ENCODE data around the gene MED12L. TPM values are rescaled to one million over a fixed set of nuclear protein-coding genes. Genes with fewer than 3 reads are reported as not detected.

The MED12L gene
- total RNA-seq, 1 experiment from 2014 or later, result 0.29 TPM

DNA sequence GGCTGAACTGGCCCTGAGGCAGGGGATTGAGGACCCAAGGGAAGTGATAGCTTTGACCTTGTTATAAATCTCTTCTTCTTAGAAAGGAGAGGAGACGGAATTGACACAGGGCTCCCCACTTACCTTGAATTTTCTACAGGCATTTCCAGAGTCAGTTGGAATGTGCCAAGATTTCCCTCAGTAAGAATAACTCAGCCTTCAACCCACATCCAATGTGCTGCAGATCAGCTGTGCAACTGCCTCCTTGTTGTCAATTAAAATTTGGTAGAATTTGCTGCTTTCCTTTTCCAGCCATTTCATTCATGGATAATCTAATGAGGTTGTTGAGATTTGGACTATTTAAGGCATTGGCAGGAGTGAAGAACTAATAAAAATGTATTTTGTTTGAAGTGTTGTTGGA, 14.6 kb downstream of the MED12L start:
- Histone ChIP-seq H3K27ac (no peak overlapping the region), H3K36me3 (no peaks in the 10 kb centered on the region), H3K4me3 (no peak overlapping the region), H3K4me1 (replicated peaks) (no peaks in the 10 kb centered on the region), H3K9me3 (replicated peaks) (no peaks in the 10 kb centered on the region), H3K27me3 (replicated peaks) (peaks cover 10% of the 10 kb centered on the region)
- no peak for DNase-seq (ENCODE audit: low read depth in 1 of 2, low spot score in 2 of 2)

- H3K4me3 ChIP-seq, result no peak overlapping the region
- no peaks in the 10 kb centered on the region for H3K36me3 ChIP-seq
- no peaks in the 10 kb centered on the region for H3K4me1 ChIP-seq (replicated peaks)
- no peak for DNase-seq (ENCODE audit: low read depth in 1 of 2, low spot score in 2 of 2)
- H3K9me3 ChIP-seq (replicated peaks), result no peaks in the 10 kb centered on the region
- H3K27me3 ChIP-seq (replicated peaks), result peaks cover 10% of the 10 kb centered on the region
- no peak overlapping the region for H3K27ac ChIP-seq
Measured at GRCh38 chr3:151101270-151101969, 16.0 kb downstream of the MED12L start.

GRCh38 chr3:151106311-151106710, 20.8 kb downstream of the MED12L start:
- Histone ChIP-seq H3K9me3 (replicated peaks) (no peaks in the 10 kb centered on the region), H3K4me1 (replicated peaks) (no peaks in the 10 kb centered on the region), H3K4me3 (no peak overlapping the region), H3K27ac (no peak overlapping the region), H3K27me3 (replicated peaks) (peaks cover 5% of the 10 kb centered on the region; the same call in 1 of the 2 replicates), H3K36me3 (no peaks in the 10 kb centered on the region)
- DNase-seq (ENCODE audit: low read depth in 1 of 2, low spot score in 2 of 2), result no peak

- peaks cover 5% of the 10 kb centered on the region; the same call in 1 of the 2 replicates for H3K27me3 ChIP-seq (replicated peaks)
- H3K4me3 ChIP-seq, result no peak overlapping the region
- H3K36me3 ChIP-seq, result no peaks in the 10 kb centered on the region
- H3K27ac ChIP-seq, result no peak overlapping the region
- no peaks in the 10 kb centered on the region for H3K4me1 ChIP-seq (replicated peaks)
- no peak for DNase-seq (ENCODE audit: low read depth in 1 of 2, low spot score in 2 of 2)
- no peaks in the 10 kb centered on the region for H3K9me3 ChIP-seq (replicated peaks)
Measured at GRCh38 chr3:151107177-151107576, 21.7 kb downstream of the MED12L start.

DNA sequence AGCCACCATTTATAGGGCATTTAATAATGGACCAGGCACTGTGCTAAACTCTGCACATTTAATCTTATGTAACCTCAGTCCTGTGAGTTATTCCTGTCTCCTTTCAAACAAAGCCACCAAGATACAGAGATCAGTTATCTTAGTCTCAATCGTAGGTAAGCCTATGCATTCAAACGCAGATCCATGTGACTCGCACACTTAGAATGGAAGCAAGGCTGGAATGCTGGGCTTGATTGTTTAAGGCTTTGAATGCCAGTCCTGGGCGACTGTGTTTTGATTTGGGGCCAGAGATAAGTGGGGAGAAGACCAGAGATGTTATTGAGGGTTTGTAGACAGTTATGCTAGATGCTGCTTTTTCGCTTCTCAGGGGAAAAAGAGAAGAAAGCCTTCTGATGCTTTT, 22.2 kb downstream of the MED12L start:
- Histone ChIP-seq H3K4me1 (replicated peaks) (no peaks in the 10 kb centered on the region), H3K4me3 (no peak overlapping the region), H3K36me3 (no peaks in the 10 kb centered on the region), H3K27ac (no peak overlapping the region), H3K9me3 (replicated peaks) (no peaks in the 10 kb centered on the region), H3K27me3 (replicated peaks) (peaks cover 5% of the 10 kb centered on the region; the same call in 1 of the 2 replicates)
- no peak for DNase-seq (ENCODE audit: low read depth in 1 of 2, low spot score in 2 of 2)

GRCh38 chr3:151109286-151109800, 23.9 kb downstream of the MED12L start:
- H3K36me3 ChIP-seq, result no peaks in the 10 kb centered on the region
- no peak overlapping the region for H3K27ac ChIP-seq
- no peak for DNase-seq (ENCODE audit: low read depth in 1 of 2, low spot score in 2 of 2)
- H3K9me3 ChIP-seq (replicated peaks), result no peaks in the 10 kb centered on the region
- H3K27me3 ChIP-seq (replicated peaks), result no peaks in the 10 kb centered on the region; the same call in 1 of the 2 replicates
- H3K4me3 ChIP-seq, result no peak overlapping the region
- no peaks in the 10 kb centered on the region for H3K4me1 ChIP-seq (replicated peaks)

DNA sequence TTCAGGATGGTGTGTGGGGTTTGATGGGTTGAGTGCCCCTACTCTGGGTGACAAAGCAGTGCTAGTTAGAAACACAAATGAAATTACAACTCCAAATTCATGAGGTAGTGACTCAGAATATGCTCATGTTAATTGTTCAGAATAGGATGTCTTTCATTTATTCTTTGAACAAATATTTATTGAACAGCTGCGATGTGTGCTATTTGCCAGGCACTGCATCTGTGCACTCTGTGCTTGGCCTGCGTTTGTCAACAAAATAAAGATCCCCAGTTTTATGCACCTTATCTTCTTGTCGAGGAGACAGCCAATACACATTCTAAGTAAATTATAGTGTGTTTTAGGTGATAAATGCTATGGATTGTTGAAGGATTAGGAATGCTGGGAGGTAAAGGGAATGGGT, 27.3 kb downstream of the MED12L start:
- Histone ChIP-seq H3K36me3 (no peaks in the 10 kb centered on the region), H3K9me3 (replicated peaks) (no peaks in the 10 kb centered on the region), H3K4me3 (no peak overlapping the region), H3K4me1 (replicated peaks) (no peaks in the 10 kb centered on the region), H3K27ac (no peak overlapping the region), H3K27me3 (replicated peaks) (no peaks in the 10 kb centered on the region)
- no peak for DNase-seq (ENCODE audit: low read depth in 1 of 2, low spot score in 2 of 2)

DNA sequence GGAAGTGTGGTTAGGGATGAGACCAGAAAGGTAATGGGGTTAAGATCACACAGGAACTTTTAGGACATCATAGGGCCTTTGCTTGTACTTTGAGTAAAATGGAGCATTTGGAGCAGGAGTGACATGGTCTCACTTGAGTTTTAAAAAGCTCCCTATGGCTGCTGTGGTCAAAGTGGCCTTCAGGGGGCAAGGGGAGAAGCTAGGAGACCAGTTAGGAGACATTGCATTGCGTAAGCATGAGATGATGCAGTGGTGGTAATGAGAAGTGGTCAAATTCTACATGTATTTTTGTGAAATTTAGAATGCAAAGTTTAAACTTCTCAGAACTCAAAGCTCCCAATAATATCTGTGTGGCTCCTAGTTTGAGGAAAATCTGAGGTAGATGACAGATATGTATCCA, 27.9 kb downstream of the MED12L start:
- no peaks in the 10 kb centered on the region for H3K9me3 ChIP-seq (replicated peaks)
- no peak overlapping the region for H3K4me3 ChIP-seq
- no peak overlapping the region for H3K27ac ChIP-seq
- no peaks in the 10 kb centered on the region for H3K27me3 ChIP-seq (replicated peaks)
- no peaks in the 10 kb centered on the region for H3K4me1 ChIP-seq (replicated peaks)
- no peak for DNase-seq (ENCODE audit: low read depth in 1 of 2, low spot score in 2 of 2)
- no peaks in the 10 kb centered on the region for H3K36me3 ChIP-seq

- Histone ChIP-seq H3K36me3 (no peaks in the 10 kb centered on the region), H3K4me1 (replicated peaks) (no peaks in the 10 kb centered on the region), H3K27me3 (replicated peaks) (no peaks in the 10 kb centered on the region), H3K4me3 (no peak overlapping the region), H3K9me3 (replicated peaks) (no peaks in the 10 kb centered on the region), H3K27ac (no peak overlapping the region)
- DNase-seq (ENCODE audit: low read depth in 1 of 2, low spot score in 2 of 2), result no peak
Measured at GRCh38 chr3:151117047-151117446, 31.6 kb downstream of the MED12L start.

GRCh38 chr3:151119188-151119587, 33.7 kb downstream of the MED12L start:
- DNase-seq (ENCODE audit: low read depth in 1 of 2, low spot score in 2 of 2), result no peak
- H3K27me3 ChIP-seq (replicated peaks), result no peaks in the 10 kb centered on the region; the same call in 1 of the 2 replicates
- no peak overlapping the region for H3K4me3 ChIP-seq
- no peaks in the 10 kb centered on the region for H3K36me3 ChIP-seq
- H3K9me3 ChIP-seq (replicated peaks), result no peaks in the 10 kb centered on the region
- no peaks in the 10 kb centered on the region for H3K4me1 ChIP-seq (replicated peaks)
- no peak overlapping the region for H3K27ac ChIP-seq

- H3K4me3 ChIP-seq, result no peak overlapping the region
- no peak for DNase-seq (ENCODE audit: low read depth in 1 of 2, low spot score in 2 of 2)
- no peaks in the 10 kb centered on the region; the same call in 1 of the 2 replicates for H3K27me3 ChIP-seq (replicated peaks)
- H3K36me3 ChIP-seq, result no peaks in the 10 kb centered on the region
- no peak overlapping the region for H3K27ac ChIP-seq
- no peaks in the 10 kb centered on the region for H3K9me3 ChIP-seq (replicated peaks)
- no peaks in the 10 kb centered on the region for H3K4me1 ChIP-seq (replicated peaks)
Measured at GRCh38 chr3:151120409-151120808, 34.9 kb downstream of the MED12L start.

DNA sequence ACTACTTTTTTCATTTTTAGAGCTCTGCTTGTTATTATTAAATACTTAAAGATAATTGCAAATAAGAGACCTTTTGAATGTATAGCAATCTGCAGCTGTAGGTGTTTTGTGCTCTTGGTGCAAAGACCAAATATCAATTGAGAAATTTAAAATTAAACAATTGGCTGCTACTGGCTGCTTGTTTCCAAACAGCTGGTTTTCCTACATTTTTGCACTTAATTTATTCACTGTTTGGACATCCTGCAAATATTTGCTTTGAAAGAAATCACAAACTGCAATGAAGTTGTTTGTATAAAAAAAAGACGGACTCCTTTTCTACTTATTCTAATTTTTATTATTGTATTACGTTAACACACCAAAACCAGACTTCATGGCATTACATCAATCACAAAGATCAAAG, 35.6 kb downstream of the MED12L start:
- Histone ChIP-seq H3K36me3 (no peaks in the 10 kb centered on the region), H3K4me1 (replicated peaks) (no peaks in the 10 kb centered on the region), H3K9me3 (replicated peaks) (no peaks in the 10 kb centered on the region), H3K27ac (no peak overlapping the region), H3K4me3 (no peak overlapping the region), H3K27me3 (replicated peaks) (no peaks in the 10 kb centered on the region; the same call in 1 of the 2 replicates)
- DNase-seq (ENCODE audit: low read depth in 1 of 2, low spot score in 2 of 2), result no peak

GRCh38 chr3:151123827-151124226, 38.4 kb downstream of the MED12L start:
- H3K36me3 ChIP-seq, result no peaks in the 10 kb centered on the region
- no peak overlapping the region for H3K27ac ChIP-seq
- no peak for DNase-seq (ENCODE audit: low read depth in 1 of 2, low spot score in 2 of 2)
- no peaks in the 10 kb centered on the region for H3K4me1 ChIP-seq (replicated peaks)
- no peaks in the 10 kb centered on the region for H3K9me3 ChIP-seq (replicated peaks)
- H3K4me3 ChIP-seq, result no peak overlapping the region
- H3K27me3 ChIP-seq (replicated peaks), result no peaks in the 10 kb centered on the region; the same call in 1 of the 2 replicates

GRCh38 chr3:151124476-151124875, 39.0 kb downstream of the MED12L start:
- Histone ChIP-seq H3K27ac (no peak overlapping the region), H3K27me3 (replicated peaks) (no peaks in the 10 kb centered on the region; the same call in 1 of the 2 replicates), H3K36me3 (no peaks in the 10 kb centered on the region), H3K9me3 (replicated peaks) (no peaks in the 10 kb centered on the region), H3K4me3 (no peak overlapping the region), H3K4me1 (replicated peaks) (no peaks in the 10 kb centered on the region)
- DNase-seq (ENCODE audit: low read depth in 1 of 2, low spot score in 2 of 2), result no peak
